Fibroblast of villous mesenchyme (primary cell): ENCODE results near the gene BMPR2. TPM values are rescaled to one million over a fixed set of nuclear protein-coding genes. Genes with fewer than 3 reads are reported as not detected.

ENCODE experiments used
- DNase-seq: peaks from one replicate; pipeline ENCODE4 v3.0.0-alpha.2; 2010; ENCODE audit warnings: low read depth
- H3K4me3 ChIP-seq: 2 replicates; pipeline ENCODE4 v1.5.1; 2011; ENCODE audit warnings: low read depth, mild to moderate bottlenecking, low read length
- total RNA-seq: library from RNA; depleted of rRNA; stranded (reverse); fragments of >200 nt; gene quantifications from 2 replicates; pipeline ENCODE4 v1.2.3, GENCODE V29; 2012
- TF ChIP-seq, protein P1 (sequence below): IDR thresholded peaks from 2 replicates; pipeline ENCODE4 v1.5.1; 2012; ENCODE audit warnings: low read depth, mild to moderate bottlenecking, low read length; ENCODE audit not compliant: insufficient read depth

Gene BMPR2
- total RNA-seq, 1 donor = 47.9 TPM

DNA sequence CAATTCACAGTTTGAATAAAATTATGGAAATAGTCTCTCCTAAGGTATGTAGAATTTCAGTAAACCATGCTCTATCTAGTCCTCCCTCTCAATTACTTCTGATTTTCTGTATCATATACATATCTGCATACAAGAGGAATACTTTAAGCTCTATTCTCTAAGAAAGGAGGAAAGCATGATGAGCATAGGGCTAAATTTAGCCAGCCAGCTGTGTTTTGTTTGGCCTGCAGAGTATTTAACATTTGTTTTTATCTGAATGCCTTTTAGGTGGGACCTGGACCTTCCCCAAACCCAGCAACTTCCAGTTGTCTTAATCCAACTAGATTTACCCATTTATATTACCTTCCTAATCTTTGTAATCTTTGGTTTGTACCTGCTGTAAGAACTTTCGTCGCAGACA lies 216.4 kb downstream of the BMPR2 start:
- no peak for DNase-seq
- TF ChIP-seq, protein P1, sequence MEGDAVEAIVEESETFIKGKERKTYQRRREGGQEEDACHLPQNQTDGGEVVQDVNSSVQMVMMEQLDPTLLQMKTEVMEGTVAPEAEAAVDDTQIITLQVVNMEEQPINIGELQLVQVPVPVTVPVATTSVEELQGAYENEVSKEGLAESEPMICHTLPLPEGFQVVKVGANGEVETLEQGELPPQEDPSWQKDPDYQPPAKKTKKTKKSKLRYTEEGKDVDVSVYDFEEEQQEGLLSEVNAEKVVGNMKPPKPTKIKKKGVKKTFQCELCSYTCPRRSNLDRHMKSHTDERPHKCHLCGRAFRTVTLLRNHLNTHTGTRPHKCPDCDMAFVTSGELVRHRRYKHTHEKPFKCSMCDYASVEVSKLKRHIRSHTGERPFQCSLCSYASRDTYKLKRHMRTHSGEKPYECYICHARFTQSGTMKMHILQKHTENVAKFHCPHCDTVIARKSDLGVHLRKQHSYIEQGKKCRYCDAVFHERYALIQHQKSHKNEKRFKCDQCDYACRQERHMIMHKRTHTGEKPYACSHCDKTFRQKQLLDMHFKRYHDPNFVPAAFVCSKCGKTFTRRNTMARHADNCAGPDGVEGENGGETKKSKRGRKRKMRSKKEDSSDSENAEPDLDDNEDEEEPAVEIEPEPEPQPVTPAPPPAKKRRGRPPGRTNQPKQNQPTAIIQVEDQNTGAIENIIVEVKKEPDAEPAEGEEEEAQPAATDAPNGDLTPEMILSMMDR = no peak
- H3K4me3 ChIP-seq = no peak overlapping the region

DNA sequence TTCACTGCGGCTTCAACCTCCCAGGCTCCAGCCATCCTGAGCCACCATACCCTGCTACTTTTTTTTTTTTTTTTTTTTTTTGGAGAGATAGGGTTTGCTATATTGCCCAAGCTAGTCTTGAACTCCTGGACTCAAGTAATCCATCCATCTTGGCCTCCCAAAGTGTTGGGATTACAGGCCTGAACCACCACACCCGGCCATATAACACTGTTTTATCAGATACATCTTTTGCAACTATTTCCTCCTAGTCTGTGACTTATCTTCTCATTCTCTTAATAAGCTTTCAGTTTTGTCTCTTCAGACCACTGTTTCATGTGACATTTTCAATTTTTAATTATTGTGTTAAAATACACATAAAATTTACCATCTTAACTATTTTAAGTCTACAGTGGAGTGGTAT lies 223.0 kb downstream of the BMPR2 start:
- DNase-seq = no peak
- H3K4me3 ChIP-seq = no peak overlapping the region
- TF ChIP-seq, protein P1 = no peak

DNA sequence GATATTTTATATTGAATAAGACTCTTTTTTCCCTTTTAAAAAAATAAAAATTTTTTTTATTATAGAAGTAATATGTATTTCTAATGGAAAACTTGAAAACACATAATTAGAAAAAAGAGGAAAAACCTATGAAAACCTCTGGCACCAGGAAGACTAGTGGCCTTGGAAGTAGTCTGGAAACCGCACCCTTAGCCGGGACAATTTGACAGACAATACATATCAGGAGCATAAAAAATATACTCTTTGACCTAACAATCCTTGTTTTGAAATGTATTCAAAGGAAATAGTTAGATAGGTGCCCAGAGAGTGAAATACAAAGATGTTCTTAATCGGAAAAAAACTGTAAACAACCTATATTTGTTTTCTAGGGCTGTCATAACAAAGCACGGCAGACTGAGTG lies 223.8 kb downstream of the BMPR2 start:
- H3K4me3 ChIP-seq = no peak overlapping the region
- TF ChIP-seq, protein P1 = no peak
- DNase-seq = no peak

DNA sequence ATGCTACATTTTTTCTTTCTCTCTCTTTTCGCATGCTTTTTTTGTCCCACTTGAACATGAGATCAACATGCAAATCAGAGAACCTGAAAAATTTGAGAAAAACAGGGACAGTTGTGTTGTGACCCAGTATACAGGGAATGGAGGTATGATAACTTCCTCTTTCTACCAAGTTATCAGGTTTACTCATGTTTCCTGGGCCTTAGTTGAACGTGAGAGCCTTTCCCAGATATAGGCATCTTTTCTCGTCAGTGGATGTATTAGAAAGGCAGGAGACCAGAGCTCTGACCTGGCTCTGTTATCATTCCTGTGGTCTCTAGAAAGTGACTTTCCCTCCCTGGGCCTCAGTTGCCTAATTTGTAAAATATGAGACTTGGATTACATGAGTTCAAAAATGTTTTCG lies 228.6 kb downstream of the BMPR2 start:
- DNase-seq = no peak
- TF ChIP-seq, protein P1 = no peak
- no peak overlapping the region for H3K4me3 ChIP-seq

DNA sequence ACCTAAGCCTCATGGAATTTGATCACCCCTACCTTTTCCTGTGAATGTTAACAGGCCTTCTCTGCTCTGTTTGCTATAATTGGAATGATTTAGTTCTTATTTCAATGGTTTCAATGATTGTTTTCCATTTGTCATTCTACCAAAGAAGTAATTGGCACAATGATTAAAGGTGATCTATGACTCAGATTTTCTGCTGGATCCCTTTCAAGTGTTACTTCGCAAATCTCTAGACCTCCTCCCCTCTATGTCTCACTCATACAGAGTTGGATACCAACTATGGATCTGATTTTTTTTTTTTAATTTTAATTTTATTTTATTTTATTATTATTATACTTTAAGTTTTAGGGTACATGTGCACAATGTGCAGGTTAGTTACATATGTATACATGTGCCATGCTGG lies 229.0 kb downstream of the BMPR2 start:
- no peak overlapping the region for H3K4me3 ChIP-seq
- TF ChIP-seq, protein P1 = no peak
- DNase-seq = no peak

DNA sequence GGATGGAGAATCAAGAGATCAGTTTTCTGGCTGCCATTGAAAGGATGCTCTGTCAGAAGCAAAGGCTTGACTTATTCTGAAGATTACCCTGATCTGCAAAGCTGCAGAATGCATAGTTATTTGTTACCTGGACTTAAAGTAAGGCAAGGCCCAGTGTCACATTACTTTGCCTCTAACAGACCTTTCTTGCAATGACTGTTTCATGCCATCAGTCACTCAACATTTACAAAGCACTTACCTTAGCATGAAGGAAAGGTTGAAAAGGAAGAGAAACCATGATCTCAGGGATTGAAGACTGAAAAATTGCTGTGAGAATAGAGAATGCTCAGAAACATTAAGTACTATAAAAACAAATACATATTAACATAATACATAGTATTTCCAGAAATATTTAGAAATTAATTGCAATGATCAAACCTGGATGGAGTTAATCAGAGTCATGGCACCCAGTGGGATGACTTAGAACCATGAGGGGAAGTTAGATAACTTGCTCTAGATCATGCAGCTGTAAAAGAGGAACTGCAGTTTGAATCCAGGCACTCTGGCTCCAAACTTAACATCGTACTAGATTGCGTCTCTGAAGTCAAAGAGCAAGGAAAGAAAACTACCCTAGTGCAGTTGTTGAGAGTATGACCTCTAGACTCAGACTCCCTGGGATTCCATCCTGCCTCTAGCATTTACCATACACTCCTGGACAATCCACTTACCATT lies 232.2 kb downstream of the BMPR2 start:
- no peak overlapping the region for H3K4me3 ChIP-seq
- TF ChIP-seq, protein P1 = no peak
- DNase-seq = no peak
